Ecto neural progenitor cell (in vitro differentiated cells): ENCODE measurements around the gene PIGT.

Experiments
- DNase-seq: peaks from one replicate; pipeline ENCODE4 v3.0.0-alpha.2; 2018; ENCODE audit warnings: low spot score

The PIGT gene

GRCh38 chr20:45400346-45401031, 15.5 kb upstream of the PIGT start:
- DNase-seq, result no peak

GRCh38 chr20:45402946-45403345, 13.0 kb upstream of the PIGT start:
- DNase-seq, result no peak

GRCh38 chr20:45404438-45404837, 11.5 kb upstream of the PIGT start:
- DNase-seq, result no peak

GRCh38 chr20:45405571-45406259, 10.2 kb upstream of the PIGT start:
- DNase-seq, result peak; percentile 64

- peak; percentile 76 for DNase-seq
These were observed 9.5 kb upstream of the PIGT start for GRCh38 chr20:45406260-45407066.

GRCh38 chr20:45407067-45407745, 8.7 kb upstream of the PIGT start:
- peak; percentile 64 for DNase-seq

GRCh38 chr20:45407783-45408645, 7.9 kb upstream of the PIGT start, which contains the start of gene DBNDD2:
Gene DBNDD2 (plus strand): TSS chr20:45408289. CDS start chr20:45408468, 179 bp downstream.
- DNase-seq, result no peak

- no peak for DNase-seq
These were observed 7.2 kb upstream of the PIGT start for GRCh38 chr20:45408646-45409213.

- no peak for DNase-seq
These were observed 6.2 kb upstream of the PIGT start for GRCh38 chr20:45409521-45410272.

GRCh38 chr20:45410887-45411286, 5.1 kb upstream of the PIGT start:
- no peak for DNase-seq

GRCh38 chr20:45412653-45413052, 3.3 kb upstream of the PIGT start:
- no peak for DNase-seq

GRCh38 chr20:45413479-45413878, 2.5 kb upstream of the PIGT start:
- no peak for DNase-seq

- no peak for DNase-seq
These were observed 976 bp downstream of the PIGT start for GRCh38 chr20:45416917-45417316.

- DNase-seq, result peak; percentile 29
These were observed 3.5 kb downstream of the PIGT start for GRCh38 chr20:45419188-45420091.

- peak; percentile 13 for DNase-seq
These were observed 4.2 kb downstream of the PIGT start for GRCh38 chr20:45420125-45420524.

GRCh38 chr20:45423700-45424099, 7.8 kb downstream of the PIGT start:
- DNase-seq, result no peak

- DNase-seq, result no peak
These were observed 9.6 kb downstream of the PIGT start for GRCh38 chr20:45425561-45425960.

- no peak for DNase-seq
These were observed 10.5 kb downstream of the PIGT start for GRCh38 chr20:45426320-45427016.
